Esophagus muscularis mucosa (tissue), 2 donors: ENCODE results near the gene DSCAM.

Experiments
- EP300 ChIP-seq: sonication (generic); formaldehyde crosslinking; IDR thresholded peaks from one replicate; pipeline ENCODE4 v1.6.1; 2017; ENCODE audit warnings: antibody characterized with exemption
- POLR2A ChIP-seq: fragments of 450-650 bp; IDR thresholded peaks from one replicate; pipeline ENCODE4 v1.6.1; 2017; ENCODE audit warnings: antibody characterized with exemption, moderate library complexity, mild to moderate bottlenecking, low read depth

DNA sequence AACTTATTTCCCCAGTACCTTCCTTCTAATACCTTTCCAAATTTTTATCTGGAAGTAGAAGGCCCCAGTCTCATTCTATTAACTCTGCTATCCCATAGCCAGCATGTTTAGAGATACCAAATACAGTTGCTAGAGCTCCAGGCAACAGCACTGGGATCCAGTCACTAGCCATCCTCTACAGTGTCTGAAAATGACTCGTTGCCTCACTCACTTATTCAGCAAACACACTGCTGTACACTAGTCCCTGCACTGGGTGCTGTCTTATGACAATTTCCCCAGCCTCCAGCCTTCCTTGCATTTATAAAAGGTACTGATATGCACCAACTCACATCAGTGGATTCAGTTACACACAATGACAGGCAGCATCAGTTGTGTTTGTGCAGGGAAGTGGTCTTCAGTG lies 179.0 kb downstream of the DSCAM start:
- TF ChIP-seq POLR2A (no peak), EP300 (no peak)
